Urinary bladder (tissue), 4 donors: ENCODE results near the gene DPP10. TPM values are rescaled to one million over a fixed set of nuclear protein-coding genes. Genes with fewer than 3 reads are reported as not detected.

ENCODE experiments used
- DNase-seq: peaks from one replicate; pipeline ENCODE4 v3.0.0-alpha.2; 2015; ENCODE audit errors: extremely low spot score
- H3K27ac ChIP-seq: one replicate; pipeline ENCODE4 v1.5.1; 2013; ENCODE audit warnings: low read depth, mild to moderate bottlenecking, moderate library complexity
- H3K36me3 ChIP-seq: one replicate; pipeline ENCODE4 v1.6.1; 2013; ENCODE audit warnings: mild to moderate bottlenecking, moderate library complexity; ENCODE audit not compliant: insufficient read depth
- H3K4me1 ChIP-seq: one replicate; pipeline ENCODE4 v1.6.1; 2013; ENCODE audit warnings: mild to moderate bottlenecking, moderate library complexity; ENCODE audit not compliant: insufficient read depth
- H3K4me3 ChIP-seq: one replicate; pipeline ENCODE4 v1.5.1; 2013; ENCODE audit warnings: low read depth, low read length
- WGBS: extraction: QIAGEN DNeasy Blood & Tissue Kit; methylation state at CpG from one replicate; pipeline ENCODE4 v1.1.7; 2013; 5-methylcytosine and 5-hydroxymethylcytosine counted together
- polyA plus RNA-seq: library from polyadenylated mRNA; stranded (reverse); fragments of 200-250 nt; gene quantifications from one replicate; pipeline ENCODE4 v1.2.3, GENCODE V29; 2013
- total RNA-seq: library from RNA; depleted of rRNA; stranded (reverse); fragments of >200 nt; gene quantifications from one replicate; pipeline ENCODE4 v1.2.3, GENCODE V29; 2014
- donor health status: healthy with polysubstance abuse.
- donor health status: healthy.

DPP10 gene
- total and polyA plus RNA-seq, 2 donors = 0.32 to 12.4 TPM

- H3K36me3 ChIP-seq = no peaks in the 10 kb centered on the region
- WGBS = 96% methylated on average over 5 of the region's 5 CpGs
- no peak for DNase-seq
- H3K4me1 ChIP-seq = no peaks in the 10 kb centered on the region
- H3K4me3 ChIP-seq = no peak overlapping the region
- H3K27ac ChIP-seq = no peak overlapping the region
Observed at GRCh38 chr2:115678129-115678528, 1235.7 kb downstream of the DPP10 start.

GRCh38 chr2:115684345-115684744 is 1241.9 kb downstream of the DPP10 start:
- WGBS = 57% methylated on average over 5 of the region's 5 CpGs
- Histone ChIP-seq H3K27ac (no peak overlapping the region), H3K4me3 (no peak overlapping the region), H3K36me3 (no peaks in the 10 kb centered on the region), H3K4me1 (no peaks in the 10 kb centered on the region)
- no peak for DNase-seq

- H3K36me3 ChIP-seq = no peaks in the 10 kb centered on the region
- WGBS = 96% methylated on average over 1 of the region's 1 CpG
- no peak overlapping the region for H3K4me3 ChIP-seq
- no peak overlapping the region for H3K27ac ChIP-seq
- H3K4me1 ChIP-seq = no peaks in the 10 kb centered on the region
- DNase-seq = no peak
Observed at GRCh38 chr2:115691409-115691808, 1249.0 kb downstream of the DPP10 start.

GRCh38 chr2:115694651-115695050 is 1252.2 kb downstream of the DPP10 start:
- H3K4me3 ChIP-seq = no peak overlapping the region
- no peak for DNase-seq
- H3K27ac ChIP-seq = no peak overlapping the region
- WGBS = 68% methylated on average over 1 of the region's 1 CpG
- no peaks in the 10 kb centered on the region for H3K36me3 ChIP-seq
- no peaks in the 10 kb centered on the region for H3K4me1 ChIP-seq

GRCh38 chr2:115733190-115733775 is 1290.8 kb downstream of the DPP10 start:
- H3K36me3 ChIP-seq = no peaks in the 10 kb centered on the region
- DNase-seq = no peak
- no peak overlapping the region for H3K4me3 ChIP-seq
- 51% methylated on average over 3 of the region's 3 CpGs for WGBS
- H3K27ac ChIP-seq = no peak overlapping the region
- H3K4me1 ChIP-seq = no peaks in the 10 kb centered on the region

GRCh38 chr2:115738111-115738510 is 1295.7 kb downstream of the DPP10 start:
- no peaks in the 10 kb centered on the region for H3K4me1 ChIP-seq
- 85% methylated on average over 5 of the region's 5 CpGs for WGBS
- no peak overlapping the region for H3K4me3 ChIP-seq
- DNase-seq = no peak
- no peak overlapping the region for H3K27ac ChIP-seq
- no peaks in the 10 kb centered on the region for H3K36me3 ChIP-seq

- WGBS = 84% methylated on average over 4 of the region's 4 CpGs
- H3K4me3 ChIP-seq = no peak overlapping the region
- no peaks in the 10 kb centered on the region for H3K4me1 ChIP-seq
- no peak for DNase-seq
- H3K36me3 ChIP-seq = no peaks in the 10 kb centered on the region
- no peak overlapping the region for H3K27ac ChIP-seq
Observed at GRCh38 chr2:115739574-115739973, 1297.1 kb downstream of the DPP10 start.

GRCh38 chr2:115746151-115746550 is 1303.7 kb downstream of the DPP10 start:
- no peak for DNase-seq
- 32% methylated on average over 1 of the region's 1 CpG for WGBS
- H3K4me1 ChIP-seq = no peaks in the 10 kb centered on the region

GRCh38 chr2:115757286-115757685 is 1314.8 kb downstream of the DPP10 start:
- WGBS = 81% methylated on average over 4 of the region's 4 CpGs

More at GRCh38 chr2:115746151-115746550, 1303.7 kb downstream of the DPP10 start:
- Histone ChIP-seq H3K4me3 (no peak overlapping the region), H3K36me3 (no peaks in the 10 kb centered on the region), H3K27ac (no peak overlapping the region)

GRCh38 chr2:115763601-115764000 is 1321.2 kb downstream of the DPP10 start:
- H3K36me3 ChIP-seq = no peaks in the 10 kb centered on the region
- no peak overlapping the region for H3K4me3 ChIP-seq
- no peak for DNase-seq
- WGBS = 67% methylated on average over 1 of the region's 1 CpG
- no peaks in the 10 kb centered on the region for H3K4me1 ChIP-seq
- H3K27ac ChIP-seq = no peak overlapping the region

More at GRCh38 chr2:115757286-115757685, 1314.8 kb downstream of the DPP10 start:
- no peak for DNase-seq
- H3K36me3 ChIP-seq = no peaks in the 10 kb centered on the region
- no peaks in the 10 kb centered on the region for H3K4me1 ChIP-seq
- no peak overlapping the region for H3K27ac ChIP-seq
- H3K4me3 ChIP-seq = no peak overlapping the region

- Histone ChIP-seq H3K4me1 (no peaks in the 10 kb centered on the region), H3K27ac (no peak overlapping the region), H3K4me3 (no peak overlapping the region), H3K36me3 (no peaks in the 10 kb centered on the region)
- DNase-seq = no peak
- WGBS = 74% methylated on average over 3 of the region's 3 CpGs
Observed at GRCh38 chr2:115771516-115771915, 1329.1 kb downstream of the DPP10 start.

- 51% methylated on average over 2 of the region's 2 CpGs for WGBS
Observed at GRCh38 chr2:115774361-115774760, 1331.9 kb downstream of the DPP10 start.

GRCh38 chr2:115779085-115779632 is 1336.7 kb downstream of the DPP10 start:
- Histone ChIP-seq H3K36me3 (no peaks in the 10 kb centered on the region), H3K4me1 (no peaks in the 10 kb centered on the region), H3K4me3 (no peak overlapping the region), H3K27ac (no peak overlapping the region)
- DNase-seq = no peak
- 44% methylated on average over 2 of the region's 2 CpGs for WGBS

More at GRCh38 chr2:115774361-115774760, 1331.9 kb downstream of the DPP10 start:
- DNase-seq = no peak
- H3K4me3 ChIP-seq = no peak overlapping the region
- H3K36me3 ChIP-seq = no peaks in the 10 kb centered on the region
- H3K27ac ChIP-seq = no peak overlapping the region
- H3K4me1 ChIP-seq = no peaks in the 10 kb centered on the region

- Histone ChIP-seq H3K27ac (no peak overlapping the region), H3K4me3 (no peak overlapping the region), H3K36me3 (no peaks in the 10 kb centered on the region), H3K4me1 (no peaks in the 10 kb centered on the region)
- 65% methylated on average over 4 of the region's 4 CpGs for WGBS
- DNase-seq = no peak
Observed at GRCh38 chr2:115782286-115782685, 1339.8 kb downstream of the DPP10 start.
